ENCODE results near the gene NUCB1.

- TF ChIP-seq, protein P1, sequence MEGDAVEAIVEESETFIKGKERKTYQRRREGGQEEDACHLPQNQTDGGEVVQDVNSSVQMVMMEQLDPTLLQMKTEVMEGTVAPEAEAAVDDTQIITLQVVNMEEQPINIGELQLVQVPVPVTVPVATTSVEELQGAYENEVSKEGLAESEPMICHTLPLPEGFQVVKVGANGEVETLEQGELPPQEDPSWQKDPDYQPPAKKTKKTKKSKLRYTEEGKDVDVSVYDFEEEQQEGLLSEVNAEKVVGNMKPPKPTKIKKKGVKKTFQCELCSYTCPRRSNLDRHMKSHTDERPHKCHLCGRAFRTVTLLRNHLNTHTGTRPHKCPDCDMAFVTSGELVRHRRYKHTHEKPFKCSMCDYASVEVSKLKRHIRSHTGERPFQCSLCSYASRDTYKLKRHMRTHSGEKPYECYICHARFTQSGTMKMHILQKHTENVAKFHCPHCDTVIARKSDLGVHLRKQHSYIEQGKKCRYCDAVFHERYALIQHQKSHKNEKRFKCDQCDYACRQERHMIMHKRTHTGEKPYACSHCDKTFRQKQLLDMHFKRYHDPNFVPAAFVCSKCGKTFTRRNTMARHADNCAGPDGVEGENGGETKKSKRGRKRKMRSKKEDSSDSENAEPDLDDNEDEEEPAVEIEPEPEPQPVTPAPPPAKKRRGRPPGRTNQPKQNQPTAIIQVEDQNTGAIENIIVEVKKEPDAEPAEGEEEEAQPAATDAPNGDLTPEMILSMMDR (IDR thresholded peaks at IDR 0.05; ENCODE audit: insufficient read depth, low read length, poor library complexity, severe bottlenecking): no peak
- TF ChIP-seq EZH2phosphoT487 (conservative IDR thresholded peaks at IDR 0.05; ENCODE audit: low read length): no peak
Observed at GRCh38 chr19:48867746-48868113, 32.4 kb upstream of the NUCB1 start.
